GM23338 (cell line): Measurements from ENCODE around the gene UPF3B. TPM values are rescaled to one million over a fixed set of nuclear protein-coding genes. Genes with fewer than 3 reads are reported as not detected.

ENCODE experiments used
- ATAC-seq: fragments of 200-7000 bp; cut with Tn5 transposase; 3 replicates; pipeline ENCODE4 v1.9.1; 2020
- DNase-seq: peaks from one replicate; pipeline ENCODE4 v3.0.0-alpha.2; 2015; ENCODE audit warnings: low spot score
- H2AFZ ChIP-seq: fragments of 200-600 bp; sonication (generic); 2 replicates; pipeline ENCODE4 v1.8.0; 2016; ENCODE audit warnings: antibody characterized with exemption, mild to moderate bottlenecking, moderate library complexity
- H3F3A ChIP-seq: fragments of 200-600 bp; sonication (generic); replicated peaks from 2 replicates; pipeline ENCODE4 v1.8.0; 2017; ENCODE audit warnings: antibody characterized with exemption, mixed run types, low read depth
- H3K27ac ChIP-seq: fragments of 200-600 bp; sonication (generic); 2 replicates; pipeline ENCODE4 v1.6.1; 2016; ENCODE audit warnings: low read depth
- H3K27me3 ChIP-seq: fragments of 200-600 bp; sonication (generic); 2 replicates; pipeline ENCODE4 v1.8.0; 2016; ENCODE audit warnings: mild to moderate bottlenecking, mixed run types, moderate library complexity; ENCODE audit not compliant: insufficient read depth
- H3K36me3 ChIP-seq: fragments of 200-600 bp; sonication (generic); 2 replicates; pipeline ENCODE4 v1.8.0; 2016; ENCODE audit warnings: mild to moderate bottlenecking; ENCODE audit not compliant: insufficient read depth
- H3K4me1 ChIP-seq: fragments of 200-600 bp; sonication (generic); 2 replicates; pipeline ENCODE4 v1.8.0; 2016; ENCODE audit warnings: mild to moderate bottlenecking, moderate library complexity; ENCODE audit not compliant: insufficient read depth
- H3K4me2 ChIP-seq: fragments of 200-600 bp; sonication (generic); 2 replicates; pipeline ENCODE4 v1.7.1; 2017; ENCODE audit warnings: mixed run types
- H3K4me3 ChIP-seq: fragments of 200-600 bp; sonication (generic); 2 replicates; pipeline ENCODE4 v1.6.1; 2016; ENCODE audit warnings: mixed run types
- H3K79me2 ChIP-seq: fragments of 200-600 bp; sonication (generic); replicated peaks from 2 replicates; pipeline ENCODE4 v1.8.0; 2017; ENCODE audit warnings: mild to moderate bottlenecking; ENCODE audit not compliant: insufficient read depth
- H3K9me2 ChIP-seq: fragments of 200-600 bp; sonication (generic); 2 replicates; pipeline ENCODE4 v1.8.0; 2017; ENCODE audit not compliant: insufficient read depth
- H4K20me1 ChIP-seq: fragments of 200-600 bp; sonication (generic); replicated peaks from 2 replicates; pipeline ENCODE4 v1.8.0; 2017; ENCODE audit warnings: mild to moderate bottlenecking; ENCODE audit not compliant: insufficient read depth
- H3K27ac Mint-ChIP-seq: 2 replicates; pipeline ENCODE4 v1.8.0; 2020; ENCODE audit warnings: inconsistent platforms, mild to moderate bottlenecking, moderate library complexity, mixed read lengths
- H3K27me3 Mint-ChIP-seq: 3 replicates; pipeline ENCODE4 v1.8.0; 2022; ENCODE audit warnings: low read depth, mild to moderate bottlenecking, moderate library complexity, mixed read lengths, inconsistent platforms; ENCODE audit not compliant: insufficient read depth, poor library complexity
- H3K36me3 Mint-ChIP-seq: 3 replicates; pipeline ENCODE4 v1.8.0; 2021; ENCODE audit warnings: low read depth, mild to moderate bottlenecking, inconsistent platforms, moderate library complexity, mixed read lengths
- H3K4me1 Mint-ChIP-seq: 3 replicates; pipeline ENCODE4 v1.8.0; 2020; ENCODE audit warnings: mild to moderate bottlenecking, inconsistent platforms, mixed read lengths
- H3K4me3 Mint-ChIP-seq: 3 replicates; pipeline ENCODE4 v1.8.0; 2021; ENCODE audit warnings: moderate library complexity, mild to moderate bottlenecking, inconsistent platforms, mixed read lengths
- H3K9me3 Mint-ChIP-seq: 3 replicates; pipeline ENCODE4 v1.8.0; 2020; ENCODE audit warnings: moderate library complexity, mild to moderate bottlenecking, inconsistent platforms, mixed read lengths
- ETS1 ChIP-seq: IDR thresholded peaks from 2 replicates; pipeline ENCODE4 v1.6.1; 2016; ENCODE audit warnings: antibody characterized with exemption
- JUNB ChIP-seq: IDR thresholded peaks from one replicate; pipeline ENCODE4 v1.6.1; 2016; ENCODE audit warnings: antibody characterized with exemption; ENCODE audit not compliant: unreplicated experiment
- REST ChIP-seq: IDR thresholded peaks from one replicate; pipeline ENCODE4 v1.6.1; 2018; ENCODE audit warnings: antibody characterized with exemption; ENCODE audit not compliant: unreplicated experiment
- STAT1 ChIP-seq: IDR thresholded peaks from one replicate; pipeline ENCODE4 v1.6.1; 2016; ENCODE audit warnings: antibody characterized with exemption; ENCODE audit not compliant: unreplicated experiment
- ZNF331 ChIP-seq: fragments of 250-450 bp; sonication (Bioruptor Pico); IDR thresholded peaks from 2 replicates; pipeline ENCODE4 v1.5.0; 2020; ENCODE audit warnings: low read depth, mild to moderate bottlenecking, moderate library complexity
- polyA plus RNA-seq: library from polyadenylated mRNA; unstranded; fragments of >200 nt; fragmentation: Nextera tagmentation; extraction: Ambion mirVana; gene quantifications from 2 replicates; pipeline ENCODE4 v1.2.1, GENCODE V29; 2016
- total RNA-seq: library from RNA; depleted of rRNA; stranded (reverse); fragments of >200 nt; shearing (Covaris generic); gene quantifications from 2 replicates; pipeline ENCODE4 v1.2.3, GENCODE V29; 2014
- TF ChIP-seq, protein P1 (sequence below): fragments of 250-450 bp; sonication (Bioruptor Pico); IDR thresholded peaks from 2 replicates; pipeline ENCODE4 v1.5.0; 2020; ENCODE audit warnings: mild to moderate bottlenecking, moderate library complexity
- TF ChIP-seq, protein P2 (sequence below), 2 experiments: fragments of 200-600 bp in 1 of 2; sonication (generic) in 1 of 2; conservative IDR thresholded peaks; 2 replicates each; pipeline versions ENCODE4 v1.5.1 to v1.6.1; 2016 to 2017; ENCODE audit warnings: antibody characterized with exemption in 2 of 2, low read depth in 2 of 2, mild to moderate bottlenecking in 2 of 2, moderate library complexity in 1 of 2

Gene UPF3B
- total and polyA plus RNA-seq, 2 experiments from 2014 or later, result 9.4 to 62.0 TPM

- TF ChIP-seq JUNB, result no peak
- TF ChIP-seq ETS1, result no peak
- no peak for TF ChIP-seq REST
- TF ChIP-seq ZNF331 (CRISPR knock-in tag), result no peak
- TF ChIP-seq, protein P1, sequence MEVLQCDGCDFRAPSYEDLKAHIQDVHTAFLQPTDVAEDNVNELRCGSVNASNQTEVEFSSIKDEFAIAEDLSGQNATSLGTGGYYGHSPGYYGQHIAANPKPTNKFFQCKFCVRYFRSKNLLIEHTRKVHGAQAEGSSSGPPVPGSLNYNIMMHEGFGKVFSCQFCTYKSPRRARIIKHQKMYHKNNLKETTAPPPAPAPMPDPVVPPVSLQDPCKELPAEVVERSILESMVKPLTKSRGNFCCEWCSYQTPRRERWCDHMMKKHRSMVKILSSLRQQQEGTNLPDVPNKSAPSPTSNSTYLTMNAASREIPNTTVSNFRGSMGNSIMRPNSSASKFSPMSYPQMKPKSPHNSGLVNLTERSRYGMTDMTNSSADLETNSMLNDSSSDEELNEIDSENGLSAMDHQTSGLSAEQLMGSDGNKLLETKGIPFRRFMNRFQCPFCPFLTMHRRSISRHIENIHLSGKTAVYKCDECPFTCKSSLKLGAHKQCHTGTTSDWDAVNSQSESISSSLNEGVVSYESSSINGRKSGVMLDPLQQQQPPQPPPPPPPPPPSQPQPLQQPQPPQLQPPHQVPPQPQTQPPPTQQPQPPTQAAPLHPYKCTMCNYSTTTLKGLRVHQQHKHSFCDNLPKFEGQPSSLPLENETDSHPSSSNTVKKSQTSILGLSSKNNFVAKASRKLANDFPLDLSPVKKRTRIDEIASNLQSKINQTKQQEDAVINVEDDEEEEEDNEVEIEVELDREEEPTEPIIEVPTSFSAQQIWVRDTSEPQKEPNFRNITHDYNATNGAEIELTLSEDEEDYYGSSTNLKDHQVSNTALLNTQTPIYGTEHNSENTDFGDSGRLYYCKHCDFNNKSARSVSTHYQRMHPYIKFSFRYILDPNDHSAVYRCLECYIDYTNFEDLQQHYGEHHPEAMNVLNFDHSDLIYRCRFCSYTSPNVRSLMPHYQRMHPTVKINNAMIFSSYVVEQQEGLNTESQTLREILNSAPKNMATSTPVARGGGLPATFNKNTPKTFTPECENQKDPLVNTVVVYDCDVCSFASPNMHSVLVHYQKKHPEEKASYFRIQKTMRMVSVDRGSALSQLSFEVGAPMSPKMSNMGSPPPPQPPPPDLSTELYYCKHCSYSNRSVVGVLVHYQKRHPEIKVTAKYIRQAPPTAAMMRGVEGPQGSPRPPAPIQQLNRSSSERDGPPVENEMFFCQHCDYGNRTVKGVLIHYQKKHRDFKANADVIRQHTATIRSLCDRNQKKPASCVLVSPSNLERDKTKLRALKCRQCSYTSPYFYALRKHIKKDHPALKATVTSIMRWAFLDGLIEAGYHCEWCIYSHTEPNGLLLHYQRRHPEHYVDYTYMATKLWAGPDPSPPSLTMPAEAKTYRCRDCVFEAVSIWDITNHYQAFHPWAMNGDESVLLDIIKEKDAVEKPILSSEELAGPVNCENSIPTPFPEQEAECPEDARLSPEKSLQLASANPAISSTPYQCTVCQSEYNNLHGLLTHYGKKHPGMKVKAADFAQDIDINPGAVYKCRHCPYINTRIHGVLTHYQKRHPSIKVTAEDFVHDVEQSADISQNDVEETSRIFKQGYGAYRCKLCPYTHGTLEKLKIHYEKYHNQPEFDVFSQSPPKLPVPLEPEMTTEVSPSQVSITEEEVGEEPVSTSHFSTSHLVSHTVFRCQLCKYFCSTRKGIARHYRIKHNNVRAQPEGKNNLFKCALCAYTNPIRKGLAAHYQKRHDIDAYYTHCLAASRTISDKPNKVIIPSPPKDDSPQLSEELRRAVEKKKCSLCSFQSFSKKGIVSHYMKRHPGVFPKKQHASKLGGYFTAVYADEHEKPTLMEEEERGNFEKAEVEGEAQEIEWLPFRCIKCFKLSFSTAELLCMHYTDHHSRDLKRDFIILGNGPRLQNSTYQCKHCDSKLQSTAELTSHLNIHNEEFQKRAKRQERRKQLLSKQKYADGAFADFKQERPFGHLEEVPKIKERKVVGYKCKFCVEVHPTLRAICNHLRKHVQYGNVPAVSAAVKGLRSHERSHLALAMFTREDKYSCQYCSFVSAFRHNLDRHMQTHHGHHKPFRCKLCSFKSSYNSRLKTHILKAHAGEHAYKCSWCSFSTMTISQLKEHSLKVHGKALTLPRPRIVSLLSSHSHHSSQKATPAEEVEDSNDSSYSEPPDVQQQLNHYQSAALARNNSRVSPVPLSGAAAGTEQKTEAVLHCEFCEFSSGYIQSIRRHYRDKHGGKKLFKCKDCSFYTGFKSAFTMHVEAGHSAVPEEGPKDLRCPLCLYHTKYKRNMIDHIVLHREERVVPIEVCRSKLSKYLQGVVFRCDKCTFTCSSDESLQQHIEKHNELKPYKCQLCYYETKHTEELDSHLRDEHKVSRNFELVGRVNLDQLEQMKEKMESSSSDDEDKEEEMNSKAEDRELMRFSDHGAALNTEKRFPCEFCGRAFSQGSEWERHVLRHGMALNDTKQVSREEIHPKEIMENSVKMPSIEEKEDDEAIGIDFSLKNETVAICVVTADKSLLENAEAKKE (CRISPR knock-in tag), result no peak
- no peak for TF ChIP-seq STAT1
- TF ChIP-seq, protein P2, sequence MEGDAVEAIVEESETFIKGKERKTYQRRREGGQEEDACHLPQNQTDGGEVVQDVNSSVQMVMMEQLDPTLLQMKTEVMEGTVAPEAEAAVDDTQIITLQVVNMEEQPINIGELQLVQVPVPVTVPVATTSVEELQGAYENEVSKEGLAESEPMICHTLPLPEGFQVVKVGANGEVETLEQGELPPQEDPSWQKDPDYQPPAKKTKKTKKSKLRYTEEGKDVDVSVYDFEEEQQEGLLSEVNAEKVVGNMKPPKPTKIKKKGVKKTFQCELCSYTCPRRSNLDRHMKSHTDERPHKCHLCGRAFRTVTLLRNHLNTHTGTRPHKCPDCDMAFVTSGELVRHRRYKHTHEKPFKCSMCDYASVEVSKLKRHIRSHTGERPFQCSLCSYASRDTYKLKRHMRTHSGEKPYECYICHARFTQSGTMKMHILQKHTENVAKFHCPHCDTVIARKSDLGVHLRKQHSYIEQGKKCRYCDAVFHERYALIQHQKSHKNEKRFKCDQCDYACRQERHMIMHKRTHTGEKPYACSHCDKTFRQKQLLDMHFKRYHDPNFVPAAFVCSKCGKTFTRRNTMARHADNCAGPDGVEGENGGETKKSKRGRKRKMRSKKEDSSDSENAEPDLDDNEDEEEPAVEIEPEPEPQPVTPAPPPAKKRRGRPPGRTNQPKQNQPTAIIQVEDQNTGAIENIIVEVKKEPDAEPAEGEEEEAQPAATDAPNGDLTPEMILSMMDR (conservative IDR thresholded peaks at IDR 0.05; ENCODE audit: low read depth in 2 of 2), result no peak
- Histone ChIP-seq H3K4me3 (no peak overlapping the region), H3K9me2 (no peaks in the 10 kb centered on the region), H3K27ac (no peak overlapping the region), H2AFZ (no peak overlapping the region), H4K20me1 (no peaks in the 10 kb centered on the region), H3K79me2 (no peaks in the 10 kb centered on the region), H3F3A (no peaks in the 10 kb centered on the region), H3K27me3 (no peaks in the 10 kb centered on the region), H3K4me2 (no peak overlapping the region), H3K4me1 (no peaks in the 10 kb centered on the region), H3K36me3 (no peaks in the 10 kb centered on the region)
- Mint-ChIP-seq H3K9me3 (no peaks in the 10 kb centered on the region), H3K27me3 (peaks cover 2% of the 10 kb centered on the region), H3K4me1 (peaks cover 2% of the 10 kb centered on the region; the same call in 2 of the 3 replicates), H3K4me3 (no peak overlapping the region), H3K27ac (no peak overlapping the region), H3K36me3 (no peaks in the 10 kb centered on the region)
- ATAC-seq (no peak), DNase-seq (no peak)
These were observed 48.2 kb upstream of the UPF3B start for GRCh38 chrX:119900976-119901375.
